ENCODE results near the gene HSPA13. TPM values are rescaled to one million over a fixed set of nuclear protein-coding genes. Genes with fewer than 3 reads are reported as not detected.

Gene HSPA13
- total RNA-seq, 2 donors from 2014 or later = 15.3 to 22.5 TPM

- intact Hi-C loops (cut with DNase I) = loop anchor here (10.0 kb wide), 1 partner anchor 681 kb away; the partner anchor contains the start of gene NRIP1
- Histone ChIP-seq H3K4me3 (peak overlapping the region; percentile 62 to 74), H3K4me1 (replicated peaks) (no peaks in the 10 kb centered on the region), H3K36me3 (no peaks in the 10 kb centered on the region), H3K9me3 (no peaks in the 10 kb centered on the region), H3K27ac (peak overlapping the region; percentile 83), H3K27me3 (replicated peaks; ENCODE audit: insufficient read depth) (no peaks in the 10 kb centered on the region)
- TF ChIP-seq POLR2A (IDR thresholded peaks at IDR 0.05) = no peak
- 6% methylated on average over 21 of the region's 21 CpGs for WGBS
- no peak for DNase-seq (ENCODE audit: low spot score)
These were observed 742 bp upstream of the HSPA13 start for GRCh38 chr21:14383596-14384180.

GRCh38 chr21:14382486-14382834, 486 bp downstream of the HSPA13 start:
- H3K27ac ChIP-seq = peak overlapping the region; percentile 75 to 85
- no peaks in the 10 kb centered on the region for H3K4me1 ChIP-seq (replicated peaks)
- peak overlapping the region; percentile 58 to 74 for H3K4me3 ChIP-seq
- H3K36me3 ChIP-seq = no peaks in the 10 kb centered on the region
- TF ChIP-seq CTCF (IDR thresholded peaks at IDR 0.05) (no peak), POLR2AphosphoS5 (IDR thresholded peaks at IDR 0.05) (no peak), POLR2A (IDR thresholded peaks at IDR 0.05) (no peak)
- H3K9me3 ChIP-seq = no peaks in the 10 kb centered on the region
- no peaks in the 10 kb centered on the region for H3K27me3 ChIP-seq (replicated peaks; ENCODE audit: insufficient read depth)
- intact Hi-C loops (cut with DNase I) = loop anchor here (10.0 kb wide), 1 partner anchor 682 kb away; the partner anchor contains the start of gene NRIP1
- no peak for DNase-seq (ENCODE audit: low spot score)
- WGBS = under 1% methylated on average over 9 of the region's 9 CpGs

DNA sequence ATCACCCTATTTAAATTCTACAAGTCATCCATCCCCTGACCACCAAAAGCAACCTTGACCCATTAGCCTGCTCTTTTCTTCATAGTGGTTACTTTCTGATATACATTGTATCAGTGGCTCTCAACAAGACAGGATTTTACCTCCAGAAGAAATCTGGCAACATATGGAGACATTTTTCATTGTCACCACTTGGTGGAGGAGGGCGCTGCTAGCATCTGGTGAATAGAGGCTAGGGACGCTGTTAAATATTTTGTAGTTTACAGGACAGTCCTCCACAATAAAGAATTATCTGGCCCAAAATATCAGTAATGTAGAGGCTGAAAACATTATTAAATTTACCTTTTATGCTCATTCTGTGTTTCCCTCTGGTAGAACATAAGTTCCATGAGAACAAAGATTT, 6.1 kb downstream of the HSPA13 start:
- no peaks in the 10 kb centered on the region for H3K27me3 ChIP-seq (replicated peaks; ENCODE audit: insufficient read depth)
- TF ChIP-seq POLR2A (IDR thresholded peaks at IDR 0.05) = no peak
- TF ChIP-seq POLR2AphosphoS5 (IDR thresholded peaks at IDR 0.05) = no peak
- TF ChIP-seq CTCF (IDR thresholded peaks at IDR 0.05) = no peak
- intact Hi-C loops (cut with DNase I) = no loop called here
- DNase-seq (ENCODE audit: low spot score) = no peak
- H3K27ac ChIP-seq = no peak overlapping the region
- no peaks in the 10 kb centered on the region for H3K9me3 ChIP-seq
- no peaks in the 10 kb centered on the region for H3K36me3 ChIP-seq
- H3K4me3 ChIP-seq = no peak overlapping the region
- no peaks in the 10 kb centered on the region for H3K4me1 ChIP-seq (replicated peaks)
- 97% methylated on average over 2 of the region's 2 CpGs for WGBS

GRCh38 chr21:14366998-14367397, 15.9 kb downstream of the HSPA13 start:
- Histone ChIP-seq H3K9me3 (no peaks in the 10 kb centered on the region), H3K27ac (no peak overlapping the region), H3K36me3 (no peaks in the 10 kb centered on the region), H3K27me3 (replicated peaks; ENCODE audit: insufficient read depth) (no peaks in the 10 kb centered on the region), H3K4me1 (replicated peaks) (no peaks in the 10 kb centered on the region), H3K4me3 (no peak overlapping the region)
- TF ChIP-seq CTCF (IDR thresholded peaks at IDR 0.05) = no peak
- intact Hi-C loops (cut with DNase I) = no loop called here
- 71% methylated on average over 3 of the region's 3 CpGs for WGBS
- no peak for DNase-seq (ENCODE audit: low spot score)

GRCh38 chr21:14361958-14362357, 21.0 kb downstream of the HSPA13 start:
- DNase-seq (ENCODE audit: low spot score) = peak; percentile 37
- no peak overlapping the region for H3K4me3 ChIP-seq
- WGBS = 19% methylated on average over 3 of the region's 3 CpGs
- no peaks in the 10 kb centered on the region for H3K9me3 ChIP-seq
- no peaks in the 10 kb centered on the region for H3K4me1 ChIP-seq (replicated peaks)
- intact Hi-C loops (cut with DNase I) = no loop called here
- no peak overlapping the region for H3K27ac ChIP-seq
- TF ChIP-seq CTCF (IDR thresholded peaks at IDR 0.05) = no peak
- peak; percentile 58 for TF ChIP-seq POLR2AphosphoS5 (IDR thresholded peaks at IDR 0.05)
- no peaks in the 10 kb centered on the region for H3K27me3 ChIP-seq (replicated peaks; ENCODE audit: insufficient read depth)
- H3K36me3 ChIP-seq = no peaks in the 10 kb centered on the region

Data from prostate gland (tissue), 2 donors.